Stimulated activated CD4-positive, alpha-beta T cell treated with anti-CD3 and anti-CD28 coated beads, Interleukin-2, amount 100 ng/mL, for 4 hours (primary cell): ENCODE measurements around the gene SPRYD3.

Source experiments
- DNase-seq: peaks from one replicate; pipeline ENCODE4 v3.0.0-alpha.2; 2020; ENCODE audit warnings: low read depth

Gene SPRYD3

DNA sequence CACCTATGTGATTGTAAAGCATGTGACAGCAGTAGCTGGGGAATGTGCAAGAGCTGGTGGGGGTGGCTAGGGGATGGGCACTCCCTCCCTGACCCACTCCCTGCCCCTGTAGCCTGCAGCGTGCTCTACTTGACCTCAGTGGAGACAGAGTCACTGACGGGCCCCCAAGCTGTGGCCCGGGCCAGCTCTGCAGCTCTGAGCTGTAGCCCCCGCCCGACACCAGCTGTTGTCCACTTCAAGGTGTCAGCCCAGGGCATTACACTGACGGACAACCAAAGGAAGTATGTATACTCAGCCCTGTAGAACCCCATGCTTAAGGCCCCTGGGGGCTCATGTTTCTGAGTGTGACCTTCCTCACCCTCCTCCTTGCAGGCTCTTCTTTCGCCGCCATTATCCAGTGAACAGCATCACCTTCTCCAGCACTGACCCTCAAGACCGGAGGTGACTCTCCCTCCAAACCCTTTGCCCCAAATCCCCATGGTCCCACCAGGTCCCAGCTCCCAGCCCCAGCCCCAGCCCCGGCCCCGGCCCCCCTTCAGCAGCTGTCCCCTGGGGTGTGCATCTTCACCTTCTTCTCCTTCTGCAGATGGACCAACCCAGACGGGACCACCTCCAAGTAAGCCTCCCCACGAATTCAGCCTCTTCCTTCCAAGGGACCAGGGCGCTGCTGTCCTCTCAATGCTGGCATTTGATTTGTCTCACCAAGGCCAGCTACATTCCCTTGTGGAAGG is 16.0 kb downstream of the SPRYD3 start:
- DNase-seq: no peak

DNA sequence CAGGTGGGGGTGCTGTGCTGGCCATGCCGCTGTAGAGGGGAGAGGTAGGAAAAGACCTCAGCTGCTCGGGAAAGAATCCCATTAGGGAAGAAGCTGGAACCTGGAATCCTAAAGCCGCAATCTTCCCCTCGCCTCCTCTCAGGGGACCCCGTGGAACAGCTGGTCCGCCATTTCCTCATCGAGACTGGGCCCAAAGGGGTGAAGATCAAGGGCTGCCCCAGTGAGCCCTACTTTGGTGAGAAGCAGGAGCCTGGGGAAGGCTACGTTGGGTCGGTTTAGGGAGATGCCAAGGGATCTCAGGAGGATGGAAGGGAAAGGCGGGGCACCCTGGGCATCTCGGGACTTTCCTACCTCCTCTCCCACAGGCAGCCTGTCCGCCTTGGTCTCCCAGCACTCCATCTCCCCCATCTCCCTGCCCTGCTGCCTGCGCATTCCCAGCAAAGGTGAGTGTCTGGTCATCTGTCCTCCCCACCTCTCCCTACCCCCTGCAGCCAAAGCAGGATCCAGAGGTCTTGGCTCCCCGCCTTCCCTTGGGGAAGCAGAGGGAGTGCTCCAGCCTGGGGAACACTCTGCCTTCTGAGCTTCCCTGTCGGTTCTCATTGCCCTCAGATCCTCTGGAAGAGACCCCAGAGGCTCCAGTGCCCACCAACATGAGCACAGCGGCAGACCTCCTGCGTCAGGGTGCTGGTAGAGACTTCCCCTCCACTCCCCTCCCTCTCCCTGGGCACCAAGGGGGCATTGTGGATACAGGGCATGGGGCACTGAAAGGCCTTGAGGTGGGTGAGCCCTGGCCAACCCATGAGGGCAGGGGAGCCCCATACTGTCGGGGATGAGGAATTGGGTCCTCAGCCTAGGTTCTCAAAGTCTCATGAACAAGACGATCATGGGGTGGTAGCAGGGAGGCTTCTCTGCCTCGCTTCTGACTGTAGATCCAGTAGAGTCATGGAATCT is 16.9 kb downstream of the SPRYD3 start:
- DNase-seq: no peak

DNA sequence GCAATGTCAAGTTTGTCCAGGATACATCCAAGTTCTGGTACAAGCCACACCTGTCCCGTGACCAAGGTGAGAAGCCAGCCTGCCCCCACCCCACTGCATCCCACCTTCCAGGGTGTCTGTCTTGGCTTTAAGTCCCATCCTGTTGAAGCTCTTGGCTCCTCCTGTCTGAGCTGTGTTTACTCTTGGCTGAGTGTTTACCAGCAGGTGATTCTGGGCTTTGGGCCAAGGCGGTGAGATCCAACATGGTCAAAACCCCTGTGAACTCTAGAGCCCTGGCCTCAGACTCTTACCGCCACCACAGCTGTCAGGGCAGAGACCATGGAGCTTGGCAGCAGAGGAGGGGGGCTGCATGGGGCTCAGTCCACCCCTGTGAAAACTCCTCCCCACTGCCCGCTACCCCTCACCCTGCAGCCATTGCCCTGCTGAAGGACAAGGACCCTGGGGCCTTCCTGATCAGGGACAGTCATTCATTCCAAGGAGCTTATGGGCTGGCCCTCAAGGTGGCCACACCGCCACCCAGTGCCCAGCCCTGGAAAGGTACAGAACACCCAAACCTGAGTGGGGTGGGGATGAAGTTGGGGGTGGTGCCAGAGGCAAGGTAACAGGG is 17.7 kb downstream of the SPRYD3 start:
- no peak for DNase-seq

DNA sequence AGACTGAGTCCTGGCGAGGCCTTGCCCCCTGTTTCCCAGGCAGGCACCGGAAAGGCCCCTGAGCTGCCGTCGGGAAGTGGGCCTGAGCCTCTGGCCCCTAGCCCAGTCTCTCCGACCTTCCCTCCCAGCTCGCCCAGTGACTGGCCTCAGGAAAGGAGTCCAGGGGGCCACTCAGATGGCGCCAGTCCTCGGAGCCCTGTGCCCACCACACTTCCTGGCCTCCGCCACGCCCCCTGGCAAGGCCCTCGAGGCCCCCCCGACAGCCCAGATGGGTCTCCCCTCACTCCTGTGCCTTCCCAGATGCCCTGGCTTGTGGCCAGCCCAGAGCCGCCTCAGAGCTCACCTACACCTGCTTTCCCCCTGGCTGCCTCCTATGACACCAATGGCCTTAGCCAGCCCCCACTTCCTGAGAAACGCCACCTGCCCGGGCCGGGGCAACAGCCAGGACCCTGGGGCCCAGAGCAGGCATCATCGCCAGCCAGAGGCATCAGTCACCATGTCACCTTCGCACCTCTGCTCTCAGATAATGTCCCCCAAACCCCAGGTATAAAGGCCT is 18.4 kb downstream of the SPRYD3 start:
- no peak for DNase-seq

DNA sequence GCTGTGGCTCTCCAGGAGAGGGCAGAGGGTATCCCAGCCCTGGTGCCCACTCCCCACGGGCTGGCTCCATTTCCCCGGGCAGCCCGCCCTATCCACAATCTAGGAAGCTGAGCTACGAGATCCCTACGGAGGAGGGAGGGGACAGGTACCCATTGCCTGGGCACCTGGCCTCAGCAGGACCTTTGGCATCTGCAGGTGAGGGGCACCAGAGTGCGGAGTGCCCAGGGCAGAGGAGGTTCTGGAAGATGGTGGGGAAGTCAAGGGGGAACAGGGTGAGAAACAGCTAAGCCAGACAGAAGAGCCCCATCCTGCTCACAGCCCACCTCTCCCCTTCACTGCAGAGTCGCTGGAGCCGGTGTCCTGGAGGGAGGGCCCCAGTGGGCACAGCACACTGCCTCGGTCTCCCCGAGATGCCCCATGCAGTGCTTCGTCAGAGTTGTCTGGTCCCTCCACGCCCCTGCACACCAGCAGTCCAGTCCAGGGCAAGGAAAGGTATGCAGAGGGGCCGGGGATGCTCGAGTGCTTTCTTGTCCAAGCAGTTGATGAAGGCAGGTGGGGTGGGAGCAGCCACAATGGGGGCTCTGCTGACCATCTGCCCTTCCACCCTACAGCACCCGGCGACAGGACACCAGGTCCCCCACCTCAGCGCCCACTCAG is 19.0 kb downstream of the SPRYD3 start:
- no peak for DNase-seq

DNA sequence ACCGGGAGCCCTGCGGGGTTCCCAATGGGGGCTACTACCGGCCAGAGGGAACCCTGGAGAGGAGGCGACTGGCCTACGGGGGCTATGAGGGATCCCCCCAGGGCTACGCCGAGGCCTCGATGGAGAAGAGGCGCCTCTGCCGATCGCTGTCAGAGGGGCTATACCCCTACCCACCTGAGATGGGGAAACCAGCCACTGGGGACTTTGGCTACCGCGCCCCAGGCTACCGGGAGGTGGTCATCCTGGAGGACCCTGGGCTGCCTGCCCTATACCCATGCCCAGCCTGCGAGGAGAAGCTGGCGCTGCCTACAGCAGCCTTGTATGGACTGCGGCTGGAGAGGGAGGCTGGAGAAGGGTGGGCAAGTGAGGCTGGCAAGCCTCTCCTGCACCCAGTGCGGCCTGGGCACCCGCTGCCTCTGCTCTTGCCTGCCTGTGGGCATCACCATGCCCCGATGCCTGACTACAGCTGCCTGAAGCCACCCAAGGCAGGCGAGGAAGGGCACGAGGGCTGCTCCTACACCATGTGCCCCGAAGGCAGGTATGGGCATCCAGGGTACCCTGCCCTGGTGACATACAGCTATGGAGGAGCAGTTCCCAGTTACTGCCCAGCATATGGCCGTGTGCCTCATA is 19.6 kb downstream of the SPRYD3 start:
- no peak for DNase-seq

DNA sequence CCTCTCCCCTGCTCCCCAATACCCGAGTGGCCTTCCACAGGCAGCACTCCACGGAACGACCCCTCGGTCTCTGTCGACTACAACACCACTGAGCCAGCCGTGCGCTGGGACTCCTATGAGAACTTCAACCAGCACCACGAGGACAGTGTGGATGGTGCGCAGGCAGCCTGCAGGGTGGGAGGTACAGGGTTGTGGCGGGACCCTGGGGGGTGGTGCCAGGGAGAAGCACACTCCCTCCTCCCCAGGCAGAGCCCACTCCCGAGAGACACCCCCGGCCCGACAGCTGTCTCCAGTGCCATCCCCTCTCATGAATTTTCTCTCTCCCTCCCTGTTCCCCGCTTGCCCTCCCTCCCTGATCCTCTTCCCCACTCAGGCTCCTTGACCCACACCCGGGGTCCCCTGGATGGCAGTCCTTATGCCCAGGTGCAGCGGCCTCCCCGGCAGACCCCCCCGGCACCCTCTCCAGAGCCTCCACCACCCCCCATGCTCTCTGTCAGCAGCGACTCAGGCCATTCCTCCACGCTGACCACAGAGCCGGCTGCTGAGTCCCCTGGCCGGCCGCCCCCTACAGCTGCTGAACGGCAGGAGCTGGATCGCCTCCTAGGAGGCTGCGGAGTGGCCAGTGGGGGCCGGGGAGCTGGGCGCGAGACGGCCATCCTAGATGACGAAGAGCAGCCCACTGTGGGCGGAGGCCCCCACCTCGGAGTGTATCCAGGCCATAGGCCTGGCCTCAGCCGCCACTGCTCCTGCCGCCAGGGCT is 20.3 kb downstream of the SPRYD3 start:
- no peak for DNase-seq

DNA sequence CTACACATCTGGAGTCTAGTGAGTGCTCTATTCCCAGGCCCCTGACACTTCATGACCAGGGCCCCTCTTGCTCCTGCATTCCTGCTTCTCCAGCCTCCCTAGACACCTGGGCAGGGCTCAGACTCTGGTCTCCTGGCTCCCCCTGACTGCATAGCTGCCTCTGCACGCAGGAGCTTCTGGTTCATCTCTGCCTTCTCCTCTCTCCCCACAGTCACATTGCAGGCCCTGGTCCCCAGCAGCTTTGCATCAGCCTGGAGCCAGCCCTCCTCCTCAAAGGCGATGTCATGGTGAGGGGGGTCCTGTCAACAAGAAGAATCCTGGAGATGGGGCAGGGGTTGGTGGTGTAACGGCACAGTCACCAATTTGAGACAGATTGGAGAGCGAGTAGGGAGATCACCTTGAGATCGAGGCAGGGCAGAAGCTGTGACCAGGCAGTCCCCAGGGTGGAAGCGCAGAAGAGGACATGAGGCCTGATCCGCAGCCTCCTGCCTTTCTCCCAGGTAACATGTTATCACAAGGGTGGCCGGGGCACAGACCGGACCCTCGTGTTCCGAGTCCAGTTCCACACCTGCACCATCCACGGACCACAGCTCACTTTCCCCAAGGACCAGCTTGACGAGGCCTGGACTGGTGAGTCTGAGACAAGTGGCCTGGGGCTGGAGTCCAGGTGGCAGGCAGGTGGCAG is 21.2 kb downstream of the SPRYD3 start:
- DNase-seq: no peak

DNA sequence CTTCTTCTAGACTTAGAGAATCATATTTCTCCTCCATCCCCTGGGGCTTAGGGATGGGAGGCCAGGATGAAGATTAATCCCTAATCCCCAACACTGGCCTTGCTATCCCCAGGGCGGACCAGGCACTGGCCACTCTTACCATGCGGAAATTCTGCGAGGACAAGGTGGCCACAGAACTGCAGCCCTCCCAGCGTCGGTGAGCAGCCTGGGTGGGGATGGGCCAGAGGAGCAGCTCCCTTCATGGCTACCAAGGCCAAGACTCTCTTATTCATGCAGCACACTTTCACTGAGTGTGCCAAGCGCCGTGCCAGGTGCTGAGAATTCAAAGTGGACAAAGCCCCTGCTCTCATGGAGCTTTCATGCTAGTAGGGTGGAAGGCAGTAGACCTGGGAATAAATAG is 22.3 kb downstream of the SPRYD3 start:
- DNase-seq: no peak

DNA sequence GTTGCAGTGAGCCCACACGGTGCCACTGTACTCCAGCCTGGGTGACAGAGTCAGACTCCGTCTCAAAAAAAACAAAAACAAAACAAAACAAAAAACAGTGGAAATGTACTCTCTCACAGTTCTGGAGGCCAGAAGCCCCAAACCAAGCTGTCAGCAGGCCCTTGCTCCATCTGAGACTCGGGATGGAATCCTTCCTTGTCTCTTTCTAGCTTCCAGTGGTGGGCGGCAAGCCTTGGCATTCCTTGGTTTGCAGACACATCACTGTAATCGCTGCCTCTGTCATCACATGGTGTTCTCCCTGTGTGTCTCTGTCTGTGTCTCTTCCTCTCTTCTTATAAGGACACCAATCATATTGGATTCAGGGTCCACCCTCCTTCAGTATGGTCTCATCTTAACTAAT is 22.9 kb downstream of the SPRYD3 start:
- no peak for DNase-seq

DNA sequence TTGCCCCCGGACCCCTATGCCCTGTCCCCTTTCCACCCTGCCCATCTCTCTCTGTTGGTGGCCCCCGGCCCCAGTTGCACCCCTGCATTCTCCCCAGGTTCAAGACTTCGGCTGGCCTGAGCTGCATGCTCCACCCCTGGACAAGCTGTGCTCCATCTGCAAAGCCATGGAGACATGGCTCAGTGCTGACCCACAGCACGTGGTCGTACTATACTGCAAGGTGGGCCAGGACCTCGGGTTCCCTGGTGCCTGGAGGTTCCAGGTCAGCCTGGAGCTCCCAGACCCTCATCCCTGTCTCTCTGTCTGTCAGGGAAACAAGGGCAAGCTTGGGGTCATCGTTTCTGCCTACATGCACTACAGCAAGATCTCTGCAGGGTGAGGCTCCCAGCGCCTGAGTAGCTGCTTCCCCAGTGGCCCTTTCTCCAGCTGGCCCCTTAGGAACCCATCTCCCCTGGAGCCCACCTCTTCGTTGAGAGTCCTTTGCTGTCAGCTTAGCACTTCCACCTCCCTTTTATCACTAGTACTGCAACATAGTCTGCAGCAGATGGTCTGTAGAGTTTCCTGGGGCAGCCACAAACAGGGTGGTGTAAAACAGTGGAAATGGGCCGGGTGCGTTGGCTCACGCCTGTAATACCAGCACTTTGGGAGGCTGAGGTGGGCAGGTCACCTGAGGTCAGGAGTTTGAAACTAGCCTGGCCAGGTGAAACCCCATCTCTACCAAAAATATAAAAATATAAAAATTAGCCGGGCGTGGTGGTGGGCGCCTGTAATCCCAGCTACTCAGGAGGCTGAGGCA is 23.5 kb downstream of the SPRYD3 start:
- DNase-seq: no peak

DNA sequence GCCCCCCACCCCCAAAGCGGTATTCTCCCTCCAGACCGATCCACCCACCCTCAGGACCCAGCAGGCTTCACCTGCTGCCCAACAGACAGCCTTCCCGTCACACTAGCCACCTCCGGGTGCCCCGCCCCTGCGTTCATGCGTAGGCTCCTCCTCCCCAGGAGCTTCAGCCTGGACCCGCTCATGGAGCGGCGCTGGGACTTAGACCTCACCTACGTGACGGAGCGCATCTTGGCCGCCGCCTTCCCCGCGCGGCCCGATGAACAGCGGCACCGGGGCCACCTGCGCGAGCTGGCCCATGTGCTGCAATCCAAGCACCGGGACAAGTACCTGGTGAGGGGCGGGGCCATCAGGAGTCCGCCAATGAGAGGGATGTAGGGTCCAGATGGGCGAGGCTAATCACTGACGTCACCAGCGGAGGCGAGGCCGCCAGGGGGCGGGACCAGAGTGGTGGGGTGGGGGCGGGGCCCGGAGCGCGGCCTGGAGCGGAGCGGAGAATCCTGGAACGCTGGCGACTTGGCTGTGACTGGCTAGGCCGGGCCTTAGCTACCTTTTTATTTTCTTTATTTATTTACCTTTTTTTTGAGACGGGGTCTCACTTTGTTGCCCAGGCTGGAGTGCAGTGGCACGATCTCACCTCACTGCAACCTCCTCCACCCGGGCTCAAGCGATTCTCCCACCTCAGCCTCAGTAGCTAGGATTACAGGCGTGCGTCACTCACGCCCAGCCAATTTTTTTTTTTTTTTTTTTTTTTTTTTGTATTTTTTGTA is 24.9 kb downstream of the SPRYD3 start:
- peak; percentile 91 for DNase-seq

DNA sequence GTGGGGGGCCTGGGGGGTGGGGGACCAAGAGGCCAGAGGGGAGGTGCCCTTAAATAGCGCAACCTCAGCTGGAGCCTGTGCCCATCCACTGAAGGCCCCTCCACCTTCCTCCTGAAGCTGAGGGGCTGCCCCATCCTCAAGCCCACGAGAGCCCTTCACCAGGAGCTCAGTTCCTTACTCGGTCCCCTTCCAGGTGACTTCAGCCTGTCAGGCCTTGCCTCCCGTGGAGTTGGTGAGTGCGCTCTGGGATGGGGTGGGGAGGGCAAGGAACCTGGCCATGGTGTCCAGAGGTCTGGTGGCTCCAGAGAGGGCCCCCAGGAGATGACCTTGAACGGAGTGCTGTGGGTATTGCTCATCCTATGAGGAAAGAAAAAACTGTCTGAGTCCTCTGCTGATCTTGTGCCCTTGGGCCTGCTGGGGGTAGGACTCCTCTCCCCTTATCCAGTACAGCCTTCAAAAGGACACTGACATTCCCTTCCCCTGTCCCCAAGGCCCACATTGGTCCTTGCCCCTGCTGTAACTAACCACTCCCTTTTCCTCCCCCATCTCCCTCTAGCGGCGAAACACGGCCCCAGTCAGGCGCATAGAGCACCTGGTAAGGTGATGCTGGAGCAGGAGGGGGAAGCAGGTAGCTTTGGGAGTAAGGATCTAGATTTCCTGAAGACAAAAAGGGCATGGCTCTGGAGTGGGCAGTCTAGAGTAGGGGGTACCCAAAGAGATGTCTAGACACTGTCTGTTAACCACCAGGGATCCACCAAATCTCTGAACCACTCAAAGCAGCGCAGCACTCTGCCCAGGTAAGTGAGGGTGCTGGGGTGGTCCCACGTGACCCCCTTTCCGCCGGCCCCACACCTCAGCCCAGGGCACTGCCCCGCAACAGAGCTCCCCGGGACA is 25.7 kb downstream of the SPRYD3 start:
- peak; percentile 40 for DNase-seq

DNA sequence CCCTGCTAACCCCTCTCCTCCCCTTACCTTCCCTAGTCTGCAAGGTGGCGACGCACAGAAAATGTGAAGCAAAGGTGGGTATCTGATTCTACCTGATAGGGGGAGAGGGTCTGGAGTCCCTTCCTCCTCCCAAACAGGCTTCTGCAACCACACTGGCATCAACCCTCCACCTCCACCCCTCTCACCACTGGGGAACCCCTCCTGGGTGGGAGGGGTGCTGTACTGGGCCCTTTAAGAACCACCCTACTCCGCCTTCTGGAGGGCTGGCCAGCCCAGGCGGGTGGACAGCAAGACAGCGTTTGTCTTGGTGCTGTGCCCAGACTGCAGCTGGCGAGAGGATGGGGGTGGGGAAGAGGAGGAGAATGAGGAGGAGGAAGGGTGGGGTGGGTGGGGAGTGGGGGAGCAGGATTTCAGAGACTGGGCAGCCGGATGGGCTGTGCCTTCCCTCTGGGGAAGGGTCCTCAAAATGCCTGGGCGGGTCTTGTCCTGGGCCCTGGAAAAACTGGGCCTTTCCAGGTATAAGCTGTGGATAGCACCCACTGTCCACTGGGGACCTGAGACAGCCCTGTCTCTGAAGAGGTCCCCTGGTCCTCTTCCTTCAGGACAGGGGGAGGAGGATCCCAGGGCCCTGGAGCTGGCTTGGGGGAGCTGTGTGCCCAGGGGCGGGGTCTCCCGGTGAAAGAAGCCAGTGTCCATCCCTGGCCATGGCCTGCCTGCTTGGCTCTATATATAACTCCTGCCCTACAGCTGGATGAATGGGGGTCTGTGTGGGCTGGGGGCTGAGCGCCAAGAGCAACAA is 26.6 kb downstream of the SPRYD3 start:
- DNase-seq: no peak

DNA sequence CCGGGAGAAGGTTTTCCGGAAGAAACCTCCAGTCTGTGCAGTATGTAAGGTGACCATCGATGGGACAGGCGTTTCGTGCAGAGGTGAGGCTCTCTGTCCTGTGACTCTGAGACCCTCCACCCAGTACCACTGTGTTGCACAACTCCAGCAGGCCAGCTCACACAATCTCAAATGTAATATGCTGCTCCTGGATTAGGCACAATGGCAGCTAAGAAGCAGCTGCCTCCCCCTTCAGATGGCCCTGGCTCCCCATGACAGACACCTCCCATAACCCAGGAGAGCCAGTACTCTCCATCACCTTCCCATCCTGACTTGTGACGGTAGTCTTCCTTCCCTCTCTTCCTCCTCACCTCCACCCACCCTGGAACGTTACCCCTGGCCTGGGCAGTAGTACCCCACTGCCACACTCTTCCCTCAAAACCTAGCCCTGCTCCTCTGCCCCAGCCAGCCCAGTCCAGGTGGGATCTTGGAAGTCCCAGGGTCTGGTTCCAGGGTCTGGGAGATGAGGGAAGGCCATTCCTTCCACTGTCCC is 27.2 kb downstream of the SPRYD3 start:
- no peak for DNase-seq
